Mucosa of gallbladder (tissue), 1 donor: ENCODE results near the gene VPS13D. TPM values are rescaled to one million over a fixed set of nuclear protein-coding genes. Genes with fewer than 3 reads are reported as not detected.
"Not testable (repeated sequence)": the region's sequence is repeated elsewhere in the genome, so short reads cannot be mapped to it uniquely, and the experiment has no call there.

ENCODE experiments used
- DNase-seq: peaks from one replicate; pipeline ENCODE4 v3.0.0-alpha.2; 2020; ENCODE audit warnings: low spot score
- total RNA-seq: library from RNA; stranded (reverse); gene quantifications from one replicate; pipeline ENCODE4 v1.2.1, GENCODE V29; 2021
- donor health status: DM: no; HTN: no; CAD: no.

Gene VPS13D
- total RNA-seq, 1 donor from 2014 or later = 69.0 TPM

DNA sequence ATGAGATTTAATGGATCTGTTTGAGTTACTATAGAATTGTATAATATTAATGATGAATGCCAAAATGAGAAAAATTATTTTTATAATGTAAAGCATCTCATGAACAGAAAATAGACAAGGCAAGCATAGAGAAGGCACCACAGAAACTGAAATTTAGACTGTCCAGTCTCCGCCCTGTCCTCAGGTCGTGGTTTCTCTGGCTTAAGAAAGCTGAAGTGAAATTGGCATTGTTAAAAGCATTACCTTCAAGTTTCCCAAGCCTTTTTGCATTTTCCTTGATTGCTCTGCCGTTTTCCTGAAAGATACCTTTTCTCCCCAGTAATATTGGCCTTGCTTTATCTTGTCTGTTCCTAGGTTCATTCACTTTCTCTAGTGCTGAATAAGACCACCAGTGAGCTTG lies 58.0 kb downstream of the VPS13D start:
- DNase-seq = no peak

DNA sequence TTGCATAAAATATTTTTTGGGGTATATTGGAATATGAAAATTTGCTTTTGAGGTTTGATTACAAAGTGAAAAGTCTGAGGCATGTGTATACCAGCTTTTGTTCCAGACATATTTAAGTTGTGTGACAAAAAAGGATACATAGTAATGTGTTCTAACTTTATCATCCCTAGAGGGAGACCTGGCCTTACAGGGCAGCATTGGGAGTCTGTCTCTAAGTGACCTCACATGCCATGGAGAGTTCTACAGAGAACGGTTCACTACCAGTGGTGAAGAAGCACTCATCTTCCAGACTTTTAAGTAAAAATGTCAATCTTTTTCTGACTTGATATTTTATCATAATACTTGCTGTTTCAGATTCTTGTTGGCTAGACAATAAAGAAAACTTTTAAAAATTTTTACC lies 61.0 kb downstream of the VPS13D start:
- DNase-seq = no peak

DNA sequence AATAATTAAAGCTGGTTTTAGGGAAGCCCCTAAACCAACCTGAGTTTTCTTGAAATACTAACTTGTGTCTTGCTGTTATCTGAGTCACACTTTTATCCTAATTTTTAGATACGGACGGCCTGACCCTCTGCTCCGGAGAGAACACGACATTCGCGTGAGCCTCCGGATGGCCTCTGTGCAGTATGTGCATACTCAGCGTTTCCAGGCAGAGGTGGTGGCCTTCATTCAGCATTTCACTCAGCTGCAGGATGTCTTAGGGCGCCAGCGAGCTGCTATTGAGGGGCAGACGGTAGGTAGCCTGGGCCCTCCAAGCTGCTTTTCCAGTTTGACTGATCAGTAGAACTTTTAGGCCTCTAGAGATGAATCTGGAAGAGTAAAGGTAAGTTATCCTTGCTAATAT lies 63.6 kb downstream of the VPS13D start:
- no peak for DNase-seq

DNA sequence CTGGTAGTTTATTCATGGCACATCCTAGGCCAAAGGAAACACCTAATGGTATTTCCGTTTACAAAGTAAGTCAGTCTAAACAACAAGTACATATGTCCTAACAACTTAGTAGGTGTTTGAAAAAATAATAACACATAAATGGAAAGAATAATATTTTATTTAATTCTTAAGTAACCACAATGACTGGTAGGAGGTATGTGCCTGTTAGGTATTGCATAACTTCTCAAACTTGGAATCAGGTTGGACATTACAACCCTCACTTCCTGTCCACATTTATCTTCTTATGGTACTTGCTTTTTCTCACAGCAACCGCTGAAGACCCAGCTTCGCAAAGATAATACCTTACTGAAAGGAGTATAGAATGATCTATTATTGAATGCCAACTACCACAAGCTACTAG lies 64.2 kb downstream of the VPS13D start:
- no peak for DNase-seq

DNA sequence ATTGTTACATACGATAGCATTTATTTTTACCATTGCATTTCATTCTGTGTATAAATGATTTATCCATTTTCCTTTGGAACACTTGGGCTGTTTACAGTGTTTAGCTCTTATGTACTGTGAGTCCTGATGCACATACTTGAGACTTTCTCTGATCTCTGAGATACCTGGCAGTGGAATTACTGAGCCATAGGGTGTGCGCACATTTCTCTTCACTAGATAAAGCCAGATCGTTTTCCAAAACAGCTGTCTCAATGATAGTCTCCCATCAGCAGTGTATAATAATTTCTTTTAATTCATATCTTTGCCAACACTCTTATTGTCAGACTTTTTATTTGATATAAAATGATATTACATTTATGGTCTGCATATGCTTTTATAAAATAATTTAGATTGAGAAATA lies 66.2 kb downstream of the VPS13D start:
- DNase-seq = no peak

DNA sequence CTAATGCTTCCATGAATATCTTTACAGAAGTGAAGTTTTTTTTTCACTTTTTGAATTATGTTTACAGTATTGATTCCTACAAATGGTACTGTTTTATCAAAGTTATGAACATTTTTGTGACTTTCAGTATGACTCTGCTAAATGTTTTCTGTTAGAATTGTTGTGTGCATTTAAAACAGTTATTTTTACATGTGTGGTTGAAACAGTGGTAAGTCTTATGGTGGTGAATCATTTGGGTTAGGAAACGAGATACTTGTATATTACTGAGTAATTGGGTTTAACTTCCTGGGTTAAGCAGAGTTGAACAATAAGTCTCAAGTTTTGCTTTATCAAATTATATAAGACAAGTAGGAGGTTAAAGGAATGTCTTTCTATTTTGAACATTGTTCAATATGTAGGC lies 66.8 kb downstream of the VPS13D start:
- DNase-seq = no peak

DNA sequence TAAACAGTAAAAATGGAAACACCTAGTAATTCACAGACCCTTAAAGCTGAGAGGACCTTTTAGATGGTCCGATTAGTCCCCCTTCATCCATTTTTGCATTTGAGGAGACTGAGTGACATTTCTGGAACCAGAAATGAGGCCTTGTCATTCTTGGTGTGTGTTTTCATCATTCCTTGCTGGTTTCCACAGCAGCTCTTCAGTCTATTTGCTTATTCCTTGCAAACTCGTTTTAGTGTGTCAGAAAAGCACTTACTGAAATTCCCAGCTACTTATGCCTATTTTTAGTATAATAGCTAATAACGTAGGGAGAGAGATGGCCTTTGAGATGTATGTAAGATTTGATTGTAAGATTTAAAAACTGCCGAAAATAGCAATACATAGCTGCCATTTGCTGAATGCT lies 70.9 kb downstream of the VPS13D start:
- no peak for DNase-seq

GRCh38 chr1:12301518-12302237 lies 71.8 kb downstream of the VPS13D start:
- DNase-seq = no peak

GRCh38 chr1:12302798-12303447 lies 73.1 kb downstream of the VPS13D start:
- no peak for DNase-seq

GRCh38 chr1:12305377-12305776 lies 75.5 kb downstream of the VPS13D start:
- DNase-seq = no peak

DNA sequence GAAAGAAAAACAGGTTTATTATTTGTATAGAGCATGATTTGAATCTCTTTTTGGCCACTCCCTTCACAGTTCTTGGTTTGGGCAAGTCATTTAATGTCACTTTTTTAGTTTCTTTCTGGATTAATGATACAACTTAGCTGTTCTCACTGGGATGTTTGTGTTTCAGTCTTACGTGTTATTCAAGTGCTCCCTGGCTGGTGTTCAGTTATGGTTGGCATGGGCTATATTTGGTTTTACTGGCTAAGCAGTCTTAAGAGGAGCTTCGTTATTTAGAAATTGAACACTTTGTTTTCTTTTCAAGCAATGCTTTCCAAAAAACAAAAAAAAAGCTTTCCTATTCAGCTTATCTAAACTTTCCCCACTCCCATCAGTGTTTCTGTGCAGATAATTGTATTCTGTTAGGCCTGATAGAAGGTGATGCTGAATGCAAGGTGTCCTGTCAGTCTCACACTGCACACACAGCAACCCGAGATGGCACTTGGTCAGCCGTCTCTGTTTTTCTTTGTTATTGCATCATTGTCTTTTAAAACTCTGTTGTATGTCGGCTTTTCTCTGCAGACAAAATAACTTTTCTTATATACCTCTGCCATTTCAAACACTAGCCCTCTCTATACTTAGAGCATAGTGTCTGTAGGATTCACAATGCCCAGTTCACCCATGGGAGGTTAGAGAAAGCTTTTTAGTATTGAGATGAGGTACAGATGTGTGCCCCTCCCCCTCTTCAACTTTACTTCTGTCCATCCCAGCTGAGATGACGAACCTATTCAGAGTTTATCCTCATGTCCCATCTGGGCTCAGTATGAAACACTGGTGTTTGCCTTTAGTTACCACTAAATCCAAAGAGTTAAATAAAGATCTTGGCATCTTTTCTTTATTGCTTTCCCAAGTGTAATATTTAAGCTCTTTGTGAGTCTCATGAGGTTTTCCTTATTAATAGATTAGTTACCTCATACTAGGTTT lies 80.2 kb downstream of the VPS13D start:
- no peak for DNase-seq

DNA sequence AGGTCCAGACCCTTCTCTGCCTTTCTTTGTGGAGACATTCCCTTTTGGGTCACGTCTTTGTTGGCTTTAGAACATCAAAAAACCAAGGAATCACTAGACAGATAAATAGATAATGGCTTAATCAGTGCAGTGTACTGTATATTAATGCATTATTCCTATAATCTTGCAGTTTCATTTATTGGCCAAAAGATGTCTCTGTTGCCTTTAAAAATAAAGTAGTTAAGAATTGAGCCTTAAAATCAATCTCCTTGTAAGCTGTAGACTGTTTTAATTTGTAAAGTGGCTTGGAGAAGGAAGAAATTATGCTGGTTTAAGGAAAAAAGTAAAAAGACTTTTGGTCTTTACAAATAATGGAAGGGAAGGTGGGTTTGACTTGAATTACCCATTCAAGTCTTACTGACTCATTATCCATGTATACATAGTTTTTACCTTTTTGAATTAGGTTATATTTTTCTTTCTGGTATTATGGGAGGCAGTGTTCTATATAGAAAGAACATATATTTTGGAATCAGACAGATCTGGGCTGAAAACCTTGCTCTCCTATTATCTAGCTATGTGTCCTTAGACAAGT lies 84.6 kb downstream of the VPS13D start:
- DNase-seq = no peak

GRCh38 chr1:12315146-12315545 lies 85.3 kb downstream of the VPS13D start:
- DNase-seq = no peak

- DNase-seq = no peak
These were observed 86.5 kb downstream of the VPS13D start for GRCh38 chr1:12316331-12316730.

DNA sequence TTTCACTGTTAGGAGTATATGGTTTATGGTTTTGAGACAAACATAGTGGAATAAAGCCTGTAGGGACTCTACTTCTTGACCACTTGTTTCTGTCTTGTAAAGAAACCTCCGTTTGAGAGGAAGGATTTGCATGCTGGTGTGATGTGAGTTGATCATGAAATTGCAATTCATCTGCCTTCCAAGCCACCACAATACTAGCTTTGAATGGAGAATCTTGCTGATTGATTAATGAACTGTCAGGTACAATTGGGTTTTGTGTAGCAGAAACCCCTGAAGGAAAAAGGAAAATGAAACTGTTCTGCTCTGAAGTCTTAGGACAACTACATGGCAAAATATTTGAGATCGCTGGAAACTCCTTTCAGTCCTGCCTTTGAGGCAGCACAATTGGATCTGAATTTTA lies 90.7 kb downstream of the VPS13D start:
- no peak for DNase-seq

DNA sequence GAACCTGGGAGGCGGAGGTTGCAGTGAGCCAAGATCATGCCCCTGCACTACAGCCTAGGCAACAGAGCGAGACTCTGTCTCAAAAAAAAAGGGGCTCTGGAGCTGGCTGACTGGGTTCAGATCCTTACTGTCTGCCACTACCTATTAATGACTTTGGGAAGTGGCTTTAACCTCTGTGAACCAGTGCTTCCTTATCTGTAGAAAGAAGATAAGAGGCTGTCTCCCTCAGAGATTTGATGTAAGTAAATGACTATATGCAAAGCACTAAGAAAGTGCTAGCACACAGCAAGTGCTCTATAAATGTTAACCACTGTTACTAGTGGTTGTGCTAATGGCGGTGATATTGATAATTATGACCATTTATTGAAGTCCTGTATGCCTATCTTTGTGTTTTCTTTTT lies 94.6 kb downstream of the VPS13D start:
- DNase-seq = no peak

DNA sequence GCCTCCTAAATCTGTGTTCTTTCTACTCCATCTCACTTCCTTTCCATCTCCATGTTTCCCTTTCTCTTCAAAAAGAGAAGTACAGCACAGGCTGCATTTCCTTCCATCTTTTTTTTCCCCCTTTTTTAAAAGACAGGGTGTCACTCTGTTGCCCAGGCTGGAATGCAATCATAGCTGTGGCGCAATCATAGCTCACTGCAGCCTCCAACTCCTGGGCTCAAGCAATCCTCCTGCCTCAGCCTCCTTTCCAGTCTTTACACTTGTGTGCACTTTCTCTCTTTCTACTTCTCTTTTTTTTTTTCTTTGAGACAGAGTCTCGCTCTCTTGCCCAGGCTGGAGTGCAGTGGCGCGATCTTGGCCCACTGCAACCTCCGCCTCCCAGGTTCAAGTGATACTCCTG lies 95.1 kb downstream of the VPS13D start:
- DNase-seq = not testable (repeated sequence)

DNA sequence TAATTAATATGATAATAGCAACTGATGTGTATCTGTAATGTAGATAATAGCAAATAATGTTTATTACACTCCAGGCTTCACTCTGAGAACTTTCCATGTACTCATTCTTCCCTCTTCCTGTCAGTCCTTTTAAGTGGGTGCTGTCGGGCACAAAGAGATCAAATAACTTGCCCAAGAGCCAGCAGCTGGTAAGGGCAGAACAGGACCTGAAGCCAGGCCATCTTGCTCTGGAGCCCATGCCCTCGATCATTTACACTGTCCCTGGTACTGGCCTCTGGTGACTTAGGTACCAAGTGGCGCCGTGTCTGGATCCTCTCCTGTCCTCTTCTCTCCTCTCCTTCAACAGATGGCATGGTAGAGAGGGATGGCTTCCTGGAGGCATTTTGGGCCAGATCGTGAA lies 97.2 kb downstream of the VPS13D start:
- DNase-seq = no peak

DNA sequence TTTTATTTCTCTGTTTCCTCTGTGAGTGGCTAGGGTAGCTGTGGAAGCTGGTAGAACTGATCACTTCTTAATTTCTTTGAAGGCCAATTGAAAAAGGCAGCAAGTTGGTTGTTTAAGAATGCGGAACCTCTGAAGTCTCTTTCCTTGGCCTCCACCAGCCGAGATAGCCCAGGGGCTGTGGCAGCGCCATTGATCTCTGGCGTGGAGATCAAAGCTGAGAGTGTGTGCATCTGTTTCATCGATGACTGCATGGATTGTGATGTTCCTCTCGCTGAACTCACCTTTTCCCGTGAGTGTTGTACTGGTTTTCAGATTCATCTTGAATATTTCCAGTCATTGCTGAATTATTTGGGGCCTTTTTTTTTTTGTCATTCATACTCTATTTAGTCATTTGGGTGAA lies 97.7 kb downstream of the VPS13D start:
- no peak for DNase-seq

DNA sequence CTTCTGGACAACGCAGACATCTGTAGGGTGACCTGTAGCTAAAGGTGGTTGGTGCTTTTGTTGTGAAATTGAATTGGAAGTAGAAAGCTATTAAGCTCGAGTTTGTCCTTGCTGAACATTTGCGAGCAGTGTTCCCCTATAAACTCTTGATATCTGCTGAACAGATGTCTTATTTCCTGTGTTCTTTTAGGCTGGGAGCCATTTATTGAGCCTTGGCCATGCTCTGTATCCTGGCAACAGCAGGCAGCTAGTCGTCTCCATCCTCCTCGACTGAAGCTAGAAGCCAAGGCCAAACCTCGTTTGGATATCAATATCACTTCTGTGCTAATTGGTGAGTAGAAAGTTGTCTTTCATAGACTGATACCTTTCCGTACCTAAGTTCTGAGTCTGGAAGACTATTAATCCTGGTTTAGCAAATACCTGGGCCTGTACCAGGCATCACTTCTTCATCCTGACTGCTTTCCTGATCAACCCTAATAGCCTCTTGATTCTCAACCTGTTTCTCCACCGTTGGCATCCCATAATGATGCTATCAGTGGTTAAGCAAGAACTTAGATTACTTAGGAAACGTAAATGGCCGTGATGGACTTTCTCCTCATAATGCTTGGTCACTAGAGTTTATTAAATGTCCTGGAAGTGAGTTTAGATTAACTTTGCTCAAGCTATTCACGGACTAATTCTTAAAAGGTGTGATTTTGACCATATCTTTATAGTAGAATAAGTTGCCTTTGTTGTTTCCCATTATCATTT lies 103.4 kb downstream of the VPS13D start:
- DNase-seq = no peak

GRCh38 chr1:12335815-12336214 lies 106.0 kb downstream of the VPS13D start:
- DNase-seq = no peak

DNA sequence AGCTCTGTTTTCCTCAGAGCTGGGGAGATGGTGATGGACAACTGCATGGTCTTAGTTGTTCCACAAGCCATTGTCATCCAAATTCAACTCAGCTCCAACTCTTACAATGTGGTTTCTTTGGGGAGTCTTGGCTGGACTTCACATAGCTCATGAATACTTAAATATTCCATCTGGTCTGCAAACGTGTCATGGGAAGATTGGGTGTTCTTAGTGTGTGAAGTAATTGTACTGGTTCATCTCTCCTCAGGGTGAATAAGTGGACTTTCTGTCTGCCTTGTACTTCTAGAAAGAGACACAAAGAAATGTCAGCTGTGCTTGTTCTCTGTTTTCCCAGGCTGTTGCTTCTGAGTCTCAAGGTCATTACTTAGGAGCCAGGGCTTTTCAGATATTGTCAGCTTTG lies 106.6 kb downstream of the VPS13D start:
- no peak for DNase-seq
